ENCODE data around the gene KDM5D.

KDM5D gene

GRCh38 chrY:19744381-19745378 lies at the start of gene KDM5D:
Gene KDM5D, minus strand, starts transcription at chrY:19744726. Its CDS starts 192 bp downstream, at chrY:19744534.
- peak; percentile 28 for DNase-seq

DNA sequence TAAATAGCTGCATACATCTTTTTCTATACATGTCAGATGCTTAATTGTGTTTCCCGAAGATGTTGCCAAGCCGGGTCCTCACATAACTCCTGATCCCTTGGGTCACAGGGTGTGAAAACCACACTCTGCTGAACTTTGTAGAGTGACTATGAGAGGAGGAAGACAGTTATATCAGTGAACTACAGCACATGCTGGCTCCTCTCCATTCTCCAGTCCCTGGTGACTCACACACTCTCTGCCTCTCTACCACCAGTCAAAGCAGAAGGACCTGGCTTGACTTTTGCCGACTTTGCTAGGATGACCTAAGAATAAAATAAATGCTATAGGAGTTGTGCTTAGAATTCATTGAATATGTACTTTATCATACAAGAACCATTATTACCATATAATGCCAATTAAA lies 23.8 kb upstream of the KDM5D start:
- no peak for DNase-seq

DNA sequence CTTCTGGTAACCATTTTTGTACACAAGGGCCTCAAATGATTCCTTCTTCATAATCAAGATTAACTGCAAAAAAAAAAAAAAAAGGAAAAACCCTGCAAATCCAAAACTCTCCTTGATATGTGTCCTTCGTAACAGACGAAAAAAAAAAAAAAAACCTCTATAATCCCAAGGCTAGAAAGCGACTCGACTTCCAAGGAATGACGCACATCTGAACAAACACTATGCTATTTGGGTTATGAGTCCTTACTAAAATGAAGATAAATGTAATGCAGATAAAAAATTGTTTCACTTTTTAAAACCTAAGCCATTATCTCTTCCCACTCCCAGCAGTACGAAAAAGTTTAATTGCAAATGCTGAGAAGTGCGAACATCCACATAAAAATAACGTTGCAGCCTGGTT lies 1.2 kb downstream of the KDM5D start:
- no peak for DNase-seq

GRCh38 chrY:19742153-19742552 lies 2.4 kb downstream of the KDM5D start:
- no peak for DNase-seq

DNA sequence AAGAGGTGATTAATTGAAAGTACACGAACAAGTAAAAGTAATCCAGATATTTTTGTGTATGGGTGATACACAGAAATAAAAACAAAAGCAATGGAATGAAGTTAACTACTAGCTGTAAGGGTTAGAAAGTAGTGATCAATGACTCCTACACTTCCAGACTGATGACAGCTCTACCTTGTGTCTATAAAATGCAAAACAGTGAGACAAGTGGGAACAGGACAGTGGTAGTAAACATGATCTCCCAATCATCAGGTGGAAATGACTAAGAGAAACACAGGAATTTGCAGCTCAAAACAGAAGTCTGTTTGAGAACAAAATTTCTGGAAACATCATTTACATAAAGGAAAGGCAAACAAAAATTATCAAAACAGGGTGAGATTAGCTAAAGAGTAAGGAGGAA lies 10.1 kb downstream of the KDM5D start:
- no peak for DNase-seq

DNA sequence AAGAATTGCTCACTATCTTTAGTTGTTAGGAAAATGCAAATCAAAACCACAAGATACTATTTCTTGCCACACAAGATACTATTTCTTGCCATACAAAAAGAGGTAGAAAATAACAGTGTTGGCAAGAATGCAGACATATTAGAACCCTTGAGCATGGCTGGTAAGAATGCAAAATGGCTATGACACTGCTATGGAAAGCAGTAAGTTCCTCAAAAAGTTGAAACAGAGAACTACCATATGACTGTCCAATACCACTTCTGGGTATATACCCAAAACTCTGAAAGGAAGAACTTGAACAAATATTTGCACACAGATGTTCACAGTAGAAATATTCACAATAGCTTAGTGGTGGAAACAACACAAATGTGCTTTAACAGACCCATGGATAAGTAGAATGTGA lies 26.6 kb downstream of the KDM5D start:
- DNase-seq: no peak

DNA sequence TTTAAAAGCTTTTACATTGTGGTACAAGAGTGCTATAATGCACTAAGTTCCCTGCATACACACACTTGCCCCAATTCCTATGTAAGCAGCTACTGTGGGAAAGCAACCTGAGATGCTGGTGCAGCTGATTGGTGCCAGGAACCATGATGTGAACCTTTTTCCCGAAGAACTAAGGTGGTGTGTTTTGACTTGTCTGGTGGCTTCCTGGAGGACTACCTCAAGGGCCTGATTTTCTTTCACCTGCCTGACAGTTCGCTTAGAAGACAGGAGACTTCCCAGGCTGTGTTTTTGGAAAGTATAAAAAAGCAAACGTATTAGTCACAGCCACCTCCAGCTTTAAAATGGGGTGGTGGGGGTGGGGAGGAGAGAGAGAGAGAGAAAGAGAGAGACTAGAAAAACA lies 27.4 kb downstream of the KDM5D start:
- no peak for DNase-seq

GRCh38 chrY:19715226-19715625 lies 29.3 kb downstream of the KDM5D start:
- no peak for DNase-seq

DNA sequence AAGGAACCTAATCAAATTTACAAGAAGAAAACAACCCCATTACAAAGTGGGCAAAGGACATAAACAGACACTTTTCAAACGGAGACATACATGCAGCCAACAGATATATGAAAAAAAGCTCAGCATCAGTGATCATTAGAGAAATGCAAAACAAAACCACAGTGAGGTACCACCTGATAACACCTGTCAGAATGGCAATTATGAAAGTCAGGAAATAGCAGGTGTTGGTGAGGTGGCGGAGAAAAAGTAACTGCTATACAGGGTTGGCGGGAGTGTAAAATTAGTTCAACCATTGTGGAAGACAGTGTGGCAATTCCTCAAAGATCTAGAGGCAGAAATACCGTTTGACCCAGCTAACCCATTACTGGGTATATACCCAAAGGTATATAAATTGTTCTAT lies 31.1 kb downstream of the KDM5D start:
- DNase-seq: no peak

DNA sequence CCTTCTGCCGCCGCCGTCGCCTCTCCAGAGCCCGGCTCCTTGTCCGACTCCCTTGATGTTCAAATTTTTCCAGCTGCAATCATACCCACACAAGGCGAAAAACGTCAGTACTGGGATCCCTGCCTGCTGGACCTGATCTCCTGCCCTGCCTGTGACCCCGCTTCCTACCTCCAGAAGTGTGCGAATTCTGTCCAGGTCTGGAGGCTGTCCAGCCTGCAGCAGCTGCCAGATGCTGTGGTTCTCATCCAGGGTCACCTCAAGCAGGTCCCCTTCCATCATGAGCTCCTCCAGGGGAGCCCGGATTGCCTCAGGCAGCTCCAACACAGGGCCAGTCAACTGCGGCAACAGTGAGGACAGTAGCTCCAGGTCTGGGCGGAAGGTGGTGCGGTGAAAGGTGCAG lies 38.3 kb downstream of the KDM5D start:
- no peak for DNase-seq

DNA sequence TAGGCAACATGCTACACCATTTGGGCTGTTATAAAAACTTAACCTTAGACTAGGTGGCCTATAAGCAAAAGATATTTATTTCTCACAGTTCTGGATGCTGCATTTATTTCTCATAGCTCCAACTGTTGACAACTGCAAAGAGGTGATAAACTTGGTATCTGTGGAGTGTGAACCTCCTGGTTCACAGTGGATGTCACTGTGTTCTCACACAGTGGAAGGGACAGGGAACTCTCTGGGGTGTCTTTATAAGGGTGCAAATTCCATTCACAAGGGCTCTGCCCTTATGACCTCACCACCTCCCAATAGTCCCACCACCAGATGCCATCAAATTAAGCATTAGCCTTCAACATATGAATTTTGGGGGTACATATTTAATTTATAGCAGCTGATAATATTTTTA lies 46.0 kb downstream of the KDM5D start:
- DNase-seq: no peak

DNA sequence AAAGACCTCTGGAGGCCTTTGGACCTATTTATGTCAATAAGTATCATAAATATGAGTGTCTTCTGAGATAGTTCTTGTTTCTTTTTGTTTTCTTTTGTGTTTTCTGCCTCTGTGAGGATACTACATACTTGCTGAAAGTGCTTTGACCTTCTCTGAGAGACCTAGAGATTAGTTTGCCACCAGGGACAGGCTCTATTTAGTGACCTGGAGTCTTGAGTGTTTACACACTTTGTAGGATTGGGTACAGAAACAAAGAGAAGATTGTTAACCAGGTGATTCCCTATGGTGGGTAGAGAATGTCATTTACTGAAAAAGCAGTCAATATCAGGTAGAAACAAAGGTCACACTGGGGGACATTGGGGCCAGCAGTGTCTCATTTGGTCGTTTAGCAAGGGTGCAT lies 63.7 kb downstream of the KDM5D start:
- no peak for DNase-seq

All from NCI-H2107 (cell line).